NB4 (cell line): ENCODE data around the gene RAB11FIP2.

Experiments used
- DNase-seq: peaks from one replicate; pipeline ENCODE4 v3.0.0; 2010; ENCODE audit warnings: low read depth
- H3K4me3 ChIP-seq: one replicate; pipeline ENCODE4 v1.5.1; 2011; ENCODE audit warnings: mild to moderate bottlenecking, low read depth, low read length, moderate library complexity
- MAX ChIP-seq: IDR thresholded peaks from 2 replicates; pipeline ENCODE4 v1.6.1; 2011; ENCODE audit warnings: low read depth, low read length
- MYC ChIP-seq: IDR thresholded peaks from 2 replicates; pipeline ENCODE4 v1.6.1; 2011; ENCODE audit warnings: low read depth, low read length
- POLR2A ChIP-seq: IDR thresholded peaks from 2 replicates; pipeline ENCODE4 v1.6.1; 2011; ENCODE audit warnings: mild to moderate bottlenecking; ENCODE audit not compliant: insufficient read length; ENCODE audit errors: extremely low read depth
- TF ChIP-seq, protein P1 (sequence below): IDR thresholded peaks from one replicate; pipeline ENCODE4 v1.5.1; 2012; ENCODE audit warnings: low read depth, low read length

Gene RAB11FIP2

DNA sequence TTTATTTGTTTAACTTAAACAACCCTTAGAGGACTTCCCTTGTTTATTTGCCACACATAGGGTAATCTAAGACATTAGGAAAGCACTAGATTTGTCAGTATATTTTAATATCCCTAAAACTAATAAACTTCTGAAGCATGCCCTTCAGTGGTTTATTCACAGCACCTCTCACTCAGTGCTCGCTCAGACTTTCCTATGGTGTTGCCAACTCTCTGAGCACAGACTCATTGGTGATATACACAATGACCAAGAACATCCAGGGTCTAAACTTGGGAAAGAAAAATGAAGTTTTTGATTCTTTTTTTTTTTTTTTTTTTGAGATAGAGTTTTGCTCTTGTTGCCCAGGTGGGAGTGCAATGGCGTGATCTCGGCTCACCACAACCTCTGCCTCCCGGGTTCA lies 82.2 kb downstream of the RAB11FIP2 start:
- TF ChIP-seq, protein P1, sequence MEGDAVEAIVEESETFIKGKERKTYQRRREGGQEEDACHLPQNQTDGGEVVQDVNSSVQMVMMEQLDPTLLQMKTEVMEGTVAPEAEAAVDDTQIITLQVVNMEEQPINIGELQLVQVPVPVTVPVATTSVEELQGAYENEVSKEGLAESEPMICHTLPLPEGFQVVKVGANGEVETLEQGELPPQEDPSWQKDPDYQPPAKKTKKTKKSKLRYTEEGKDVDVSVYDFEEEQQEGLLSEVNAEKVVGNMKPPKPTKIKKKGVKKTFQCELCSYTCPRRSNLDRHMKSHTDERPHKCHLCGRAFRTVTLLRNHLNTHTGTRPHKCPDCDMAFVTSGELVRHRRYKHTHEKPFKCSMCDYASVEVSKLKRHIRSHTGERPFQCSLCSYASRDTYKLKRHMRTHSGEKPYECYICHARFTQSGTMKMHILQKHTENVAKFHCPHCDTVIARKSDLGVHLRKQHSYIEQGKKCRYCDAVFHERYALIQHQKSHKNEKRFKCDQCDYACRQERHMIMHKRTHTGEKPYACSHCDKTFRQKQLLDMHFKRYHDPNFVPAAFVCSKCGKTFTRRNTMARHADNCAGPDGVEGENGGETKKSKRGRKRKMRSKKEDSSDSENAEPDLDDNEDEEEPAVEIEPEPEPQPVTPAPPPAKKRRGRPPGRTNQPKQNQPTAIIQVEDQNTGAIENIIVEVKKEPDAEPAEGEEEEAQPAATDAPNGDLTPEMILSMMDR = no peak
- no peak for TF ChIP-seq MYC
- no peak for TF ChIP-seq MAX
- no peak for TF ChIP-seq POLR2A
- DNase-seq = no peak
- no peak overlapping the region for H3K4me3 ChIP-seq

DNA sequence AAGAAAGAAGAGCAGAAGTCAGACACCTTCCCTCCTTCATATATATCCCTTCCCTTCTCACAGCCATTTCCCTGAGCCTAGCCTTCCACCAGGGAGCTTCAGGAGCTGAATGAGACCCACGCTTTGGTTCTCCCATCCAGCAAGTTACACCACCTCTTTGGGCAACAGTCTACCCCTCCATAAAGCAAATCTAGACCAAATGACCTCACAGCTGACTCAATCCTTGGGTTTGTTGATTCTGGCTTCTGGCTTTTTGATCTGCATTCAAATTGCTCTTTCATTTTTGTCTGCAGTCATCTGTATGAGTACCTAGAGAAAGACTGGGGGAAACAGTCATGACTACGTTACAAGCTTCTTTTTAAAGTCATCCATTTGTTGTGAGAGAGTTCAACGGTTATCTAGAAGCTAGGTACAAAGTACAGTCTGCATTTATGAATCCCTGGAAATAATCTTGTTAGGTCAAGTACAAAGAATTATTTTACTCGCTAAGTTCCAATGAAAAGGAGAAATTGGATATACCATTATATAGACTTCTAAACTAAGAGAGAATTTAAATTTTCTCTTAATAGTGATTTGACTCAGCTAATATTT lies 86.3 kb downstream of the RAB11FIP2 start:
- H3K4me3 ChIP-seq = no peak overlapping the region
- TF ChIP-seq MYC (no peak), MAX (no peak), POLR2A (no peak)
- TF ChIP-seq, protein P1 = no peak
- no peak for DNase-seq

- TF ChIP-seq MYC = no peak
- TF ChIP-seq, protein P1 = no peak
- TF ChIP-seq MAX = no peak
- TF ChIP-seq POLR2A = no peak
- H3K4me3 ChIP-seq = no peak overlapping the region
- no peak for DNase-seq
Observed at GRCh38 chr10:117956972-117957371, 89.8 kb downstream of the RAB11FIP2 start.

DNA sequence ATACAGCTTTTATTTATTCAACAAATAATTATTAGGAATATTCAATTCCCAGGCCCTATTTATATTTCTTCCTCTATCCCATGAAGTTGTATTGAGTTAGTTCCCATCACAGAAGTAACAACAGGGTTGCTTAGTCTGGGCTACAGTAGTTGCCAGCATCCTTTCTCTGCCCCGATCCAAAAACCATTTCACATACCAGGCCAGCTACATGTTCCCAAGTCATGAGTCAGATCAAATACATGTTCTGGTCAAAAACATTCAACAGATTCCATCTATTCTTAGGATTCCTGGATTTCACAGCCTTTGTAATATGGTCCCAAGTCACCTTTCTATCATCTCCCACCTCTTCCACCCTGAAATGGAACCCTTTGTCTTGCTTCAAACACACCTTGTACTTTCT lies 91.6 kb downstream of the RAB11FIP2 start:
- TF ChIP-seq MAX (no peak), MYC (no peak), POLR2A (no peak)
- TF ChIP-seq, protein P1 = no peak
- H3K4me3 ChIP-seq = no peak overlapping the region
- no peak for DNase-seq
